H1 (cell line): ENCODE data around the gene RYR3. TPM values are rescaled to one million over a fixed set of nuclear protein-coding genes. Genes with fewer than 3 reads are reported as not detected.

Experiments
- CTCF ChIA-PET: fragments of 300-600 bp; sonication (Branson Sonifier 250); formaldehyde crosslinking; loops from one replicate; lab custom pipeline; 2021; ENCODE audit not compliant: partially characterized antibody; lab: Charles Lee
- POLR2A ChIA-PET: fragments of 300-600 bp; sonication (Branson Sonifier 250); formaldehyde crosslinking; loops from one replicate; lab custom pipeline; 2021; ENCODE audit warnings: inconsistent platforms; ENCODE audit not compliant: partially characterized antibody; lab: Charles Lee
- DNase-seq, 2 experiments: peaks; one replicate each; pipeline versions ENCODE4 v3.0.0 to v3.0.0-alpha.2; 2010 to 2022; ENCODE audit warnings: low spot score in 2 of 2, low read depth in 1 of 2, mixed read lengths in 1 of 2
- FAIRE-seq: peaks from 2 replicates; lab custom pipeline; 2011; peaks lifted over from hg19 to GRCh38; lab: Jason Lieb, UNC
- H2AFZ ChIP-seq: 2 replicates; pipeline ENCODE4 v1.8.1; 2012; ENCODE audit warnings: low read length, inconsistent platforms
- H2AK5ac ChIP-seq: 2 replicates; pipeline ENCODE4 v1.6.1; 2013; ENCODE audit warnings: low read depth, low read length
- H2BK120ac ChIP-seq: replicated peaks from 2 replicates; pipeline ENCODE3; 2013; ENCODE audit warnings: low read depth, low read length, inconsistent platforms
- H2BK12ac ChIP-seq: 2 replicates; pipeline ENCODE4 v1.6.1; 2013; ENCODE audit warnings: low read depth, low read length
- H2BK15ac ChIP-seq: 2 replicates; pipeline ENCODE4 v1.6.1; 2013; ENCODE audit warnings: low read length
- H2BK20ac ChIP-seq: 2 replicates; pipeline ENCODE4 v1.6.1; 2013; ENCODE audit warnings: low read length
- H2BK5ac ChIP-seq: 2 replicates; pipeline ENCODE4 v1.6.1; 2013; ENCODE audit warnings: low read depth, low read length
- H3K14ac ChIP-seq: 2 replicates; pipeline ENCODE4 v1.6.1; 2013; ENCODE audit warnings: inconsistent platforms; ENCODE audit not compliant: insufficient read length
- H3K18ac ChIP-seq: 2 replicates; pipeline ENCODE4 v1.6.1; 2013; ENCODE audit warnings: low read length; ENCODE audit errors: extremely low read depth
- H3K23ac ChIP-seq: 2 replicates; pipeline ENCODE4 v1.6.1; 2013; ENCODE audit warnings: inconsistent platforms; ENCODE audit not compliant: insufficient read length
- H3K23me2 ChIP-seq: 2 replicates; pipeline ENCODE4 v1.6.1; 2013; ENCODE audit warnings: low read depth, low read length
- H3K27ac ChIP-seq: 2 replicates; pipeline ENCODE4 v1.6.1; 2011; ENCODE audit warnings: low read depth, low read length, inconsistent platforms
- H3K27me3 ChIP-seq, 4 experiments: replicated peaks in 1 of 4; 1 replicate in 1 of 4; 2 replicates in 3 of 4; pipeline versions ENCODE4 v1.6.1 to v1.8.1; 2011 to 2013; ENCODE audit warnings: low read length in 3 of 4, mild to moderate bottlenecking in 3 of 4, inconsistent platforms in 2 of 4, mixed read lengths in 2 of 4, moderate library complexity in 1 of 4; ENCODE audit not compliant: control insufficient read depth in 3 of 4, insufficient read depth in 3 of 4; ENCODE audit errors: extremely low read depth in 1 of 4
- H3K36me3 ChIP-seq, 4 experiments: 2 replicates each; pipeline versions ENCODE4 v1.6.1 to v1.8.1; 2011 to 2013; ENCODE audit warnings: mild to moderate bottlenecking in 4 of 4, low read length in 3 of 4, moderate library complexity in 2 of 4, control low read depth in 1 of 4, inconsistent platforms in 1 of 4; ENCODE audit not compliant: insufficient read depth in 4 of 4, control insufficient read depth in 2 of 4
- H3K4ac ChIP-seq: replicated peaks from 2 replicates; pipeline ENCODE3; 2013; ENCODE audit warnings: low read length, low read depth, mixed read lengths, inconsistent platforms; ENCODE audit not compliant: insufficient read length
- H3K4me1 ChIP-seq, 4 experiments: replicated peaks in 1 of 4; 1 replicate in 1 of 4; 2 replicates in 3 of 4; pipeline versions ENCODE4 v1.6.1 to v1.8.1; 2011 to 2013; ENCODE audit warnings: low read length in 3 of 4, inconsistent platforms in 2 of 4, mixed read lengths in 1 of 4; ENCODE audit not compliant: insufficient read depth in 4 of 4, control insufficient read depth in 3 of 4
- H3K4me2 ChIP-seq, 2 experiments: 2 replicates each; pipeline versions ENCODE4 v1.6.1 to v1.8.1; 2011 to 2013; ENCODE audit warnings: low read depth in 2 of 2, low read length in 2 of 2, control low read depth in 1 of 2, inconsistent platforms in 1 of 2, mild to moderate bottlenecking in 1 of 2; ENCODE audit not compliant: insufficient read depth in 1 of 2
- H3K4me3 ChIP-seq, 4 experiments: fragments of 200-600, 300-600 bp in 1 of 4; sonication (generic), shearing (Covaris generic), sonication (Bioruptor Twin) in 1 of 4; 2 replicates each; pipeline versions ENCODE4 v1.5.1 to v1.8.1; 2011 to 2016; ENCODE audit warnings: low read length in 4 of 4, low read depth in 3 of 4, control low read depth in 2 of 4, inconsistent platforms in 2 of 4, mild to moderate bottlenecking in 2 of 4, mixed read lengths in 1 of 4, moderate library complexity in 1 of 4; ENCODE audit not compliant: insufficient read depth in 2 of 4; ENCODE audit errors: extremely low read depth in 1 of 4
- H3K56ac ChIP-seq: replicated peaks from 2 replicates; pipeline ENCODE3; 2013; ENCODE audit warnings: low read depth, mild to moderate bottlenecking, mixed read lengths, low read length, inconsistent platforms; ENCODE audit not compliant: insufficient read length
- H3K79me1 ChIP-seq: 2 replicates; pipeline ENCODE4 v1.6.1; 2013; ENCODE audit warnings: low read depth, low read length, control low read depth
- H3K79me2 ChIP-seq, 2 experiments: 2 replicates each; pipeline versions ENCODE4 v1.6.1 to v1.8.1; 2012 to 2013; ENCODE audit warnings: low read length in 2 of 2, mild to moderate bottlenecking in 2 of 2, inconsistent platforms in 1 of 2; ENCODE audit not compliant: insufficient read depth in 2 of 2, control insufficient read depth in 1 of 2
- H3K9ac ChIP-seq, 4 experiments: replicated peaks in 1 of 4; 1 replicate in 1 of 4; 2 replicates in 3 of 4; pipeline versions ENCODE4 v1.6.1 to v1.8.1; 2011 to 2013; ENCODE audit warnings: low read depth in 3 of 4, low read length in 3 of 4, control low read depth in 2 of 4, mild to moderate bottlenecking in 2 of 4, moderate library complexity in 2 of 4, inconsistent platforms in 1 of 4; ENCODE audit errors: extremely low read depth in 1 of 4
- H3K9me3 ChIP-seq, 2 experiments: 2 replicates each; pipeline versions ENCODE4 v1.6.1 to v1.8.1; 2012 to 2013; ENCODE audit warnings: mild to moderate bottlenecking in 2 of 2, moderate library complexity in 2 of 2, control low read depth in 1 of 2, inconsistent platforms in 1 of 2, low read depth in 1 of 2, low read length in 1 of 2, mixed read lengths in 1 of 2; ENCODE audit not compliant: insufficient read depth in 2 of 2
- H4K20me1 ChIP-seq, 2 experiments: replicated peaks in 1 of 2; 2 replicates each; pipeline versions ENCODE3 to v1.8.1; 2011 to 2013; ENCODE audit warnings: inconsistent platforms in 2 of 2, low read length in 2 of 2, mild to moderate bottlenecking in 1 of 2; ENCODE audit not compliant: insufficient read depth in 2 of 2, control insufficient read depth in 1 of 2
- H4K5ac ChIP-seq: 2 replicates; pipeline ENCODE4 v1.6.1; 2013; ENCODE audit warnings: low read length, low read depth, mixed read lengths, inconsistent platforms; ENCODE audit not compliant: insufficient read length
- H4K8ac ChIP-seq: 2 replicates; pipeline ENCODE4 v1.8.0; 2013; ENCODE audit warnings: mild to moderate bottlenecking, moderate library complexity, low read length, inconsistent platforms; ENCODE audit not compliant: insufficient read depth; ENCODE audit errors: extremely low read depth
- H4K91ac ChIP-seq: replicated peaks from 2 replicates; pipeline ENCODE3; 2013; ENCODE audit warnings: low read length, mixed read lengths, inconsistent platforms; ENCODE audit not compliant: insufficient read length
- CHD2 ChIP-seq: IDR thresholded peaks from 2 replicates; pipeline ENCODE4 v1.6.1; 2012; ENCODE audit warnings: low read length, improper control_type of control experiment
- CREB1 ChIP-seq: IDR thresholded peaks from 2 replicates; pipeline ENCODE4 v1.6.1; 2012; ENCODE audit warnings: inconsistent platforms
- GTF2F1 ChIP-seq: IDR thresholded peaks from 2 replicates; pipeline ENCODE4 v1.6.1; 2012; ENCODE audit warnings: low read depth, low read length, improper control_type of control experiment, borderline replicate concordance
- KDM1A ChIP-seq: fragments of 200-600, 300-600 bp; sonication (generic); IDR thresholded peaks from 2 replicates; pipeline ENCODE4 v1.7.1; 2016; ENCODE audit warnings: mild to moderate bottlenecking, low read length, borderline replicate concordance
- MAFK ChIP-seq: IDR thresholded peaks from 2 replicates; pipeline ENCODE4 v1.6.1; 2012; ENCODE audit warnings: low read depth, mild to moderate bottlenecking, improper control_type of control experiment, low read length
- PHF8 ChIP-seq: fragments of 200-600 bp; sonication (generic); conservative IDR thresholded peaks from 2 replicates; pipeline ENCODE4 v1.7.1; 2012; ENCODE audit warnings: low read depth, mild to moderate bottlenecking, inconsistent platforms, low read length, moderate library complexity
- POU5F1 ChIP-seq: IDR thresholded peaks from 2 replicates; pipeline ENCODE4 v1.6.1; 2011; ENCODE audit warnings: low read depth, mild to moderate bottlenecking, low read length, moderate library complexity
- SIX5 ChIP-seq: IDR thresholded peaks from 2 replicates; pipeline ENCODE4 v1.6.1; 2011; ENCODE audit warnings: mild to moderate bottlenecking, low read depth, low read length
- SP4 ChIP-seq: IDR thresholded peaks from 2 replicates; pipeline ENCODE4 v1.6.1; 2012; ENCODE audit warnings: low read length, inconsistent platforms
- SUZ12 ChIP-seq: fragments of 200-600 bp; sonication (generic); IDR thresholded peaks from 2 replicates; pipeline ENCODE4 v1.6.1; 2012; ENCODE audit warnings: mild to moderate bottlenecking, inconsistent platforms, low read length, moderate library complexity, mixed read lengths
- TCF12 ChIP-seq: IDR thresholded peaks from 2 replicates; pipeline ENCODE4 v1.6.1; 2011; ENCODE audit warnings: low read depth, mild to moderate bottlenecking, low read length
- TEAD4 ChIP-seq: IDR thresholded peaks from 2 replicates; pipeline ENCODE4 v1.6.1; 2012; ENCODE audit warnings: low read depth, low read length, inconsistent platforms, mixed read lengths
- WGBS, 2 experiments: shearing (Covaris generic) in 1 of 2; methylation state at CpG; one replicate each; pipeline versions ENCODE4 v1.1.6 to v1.1.7; 2013 to 2015; ENCODE audit warnings: low lambda C conversion rate in 2 of 2, mixed read lengths in 2 of 2, inconsistent platforms in 1 of 2, low coverage in 1 of 2, missing lambda C conversion rate in 1 of 2; ENCODE audit not compliant: insufficient replicate concordance in 2 of 2, insufficient coverage in 1 of 2, insufficient read length in 1 of 2; ENCODE audit errors: extremely low coverage in 1 of 2, missing lambda C conversion rate in 1 of 2; 5-methylcytosine and 5-hydroxymethylcytosine counted together
- polyA plus RNA-seq, 7 experiments: library from polyadenylated mRNA; depleted of rRNA in 3 of 7; stranded (reverse) in 5 of 7; unstranded in 2 of 7; fragments of >200 nt in 5 of 7; fragments of 200-250 nt in 2 of 7; gene quantifications; 1 replicate in 5 of 7; 2 replicates in 1 of 7; 4 replicates in 1 of 7; pipeline versions ENCODE4 v1.2.1 to v1.2.3, GENCODE V29; 2011 to 2013; ENCODE audit warnings: missing spikeins in 2 of 7, mixed read lengths in 2 of 7
- total RNA-seq: library from RNA; stranded (reverse); fragmentation: NEBNext Ultra II Directional; extraction: Animal tissue kit (Norgen Biotek cat#: 25700); gene quantifications from 2 replicates; pipeline ENCODE4 v1.2.1, GENCODE V29; 2021
- TF ChIP-seq, protein P1 (sequence below): IDR thresholded peaks from 2 replicates; pipeline ENCODE4 v1.6.1; 2012; ENCODE audit warnings: low read length, inconsistent platforms
- TF ChIP-seq, protein P2 (sequence below): IDR thresholded peaks from 2 replicates; pipeline ENCODE4 v1.6.1; 2012; ENCODE audit warnings: inconsistent platforms

RYR3 gene
- total and polyA plus RNA-seq, 2 of the 8 experiments (the other 6 are each of a cell fraction or from before 2014, with no cell fraction given), result 0.33 to 3.4 TPM

DNA sequence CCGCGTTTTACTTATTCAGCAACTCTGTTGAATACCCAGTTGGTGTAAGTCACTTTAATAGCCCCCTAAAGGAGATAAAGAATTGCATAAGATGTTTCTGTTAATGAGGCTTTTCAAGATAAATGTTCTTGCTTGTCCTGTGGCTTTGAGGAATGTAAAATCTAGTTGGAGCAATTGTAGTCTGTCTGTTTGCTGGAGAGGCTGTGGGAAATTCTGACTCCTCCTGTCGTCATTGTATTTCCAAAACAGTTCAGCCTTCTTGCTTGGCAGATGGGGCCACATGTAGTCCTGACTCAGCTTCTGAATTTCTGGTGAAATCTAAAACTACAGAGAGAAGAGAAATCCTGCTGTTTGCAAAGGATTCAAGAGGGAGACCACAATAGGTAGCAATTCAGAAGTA is 114.4 kb downstream of the RYR3 start:
- Histone ChIP-seq H2BK120ac (no peak overlapping the region), H3K23ac (no peak overlapping the region), H2AFZ (no peak overlapping the region), H3K4me3 (no peak overlapping the region), H4K20me1 (no peaks in the 10 kb centered on the region), H4K8ac (no peak overlapping the region), H3K36me3 (no peaks in the 10 kb centered on the region), H3K4me2 (no peak overlapping the region), H3K27ac (no peak overlapping the region), H3K14ac (no peak overlapping the region), H2BK5ac (no peak overlapping the region), H2BK20ac (no peak overlapping the region), H4K91ac (no peak overlapping the region), H3K9me3 (no peaks in the 10 kb centered on the region), H3K79me2 (no peaks in the 10 kb centered on the region), H3K4me1 (no peaks in the 10 kb centered on the region), H3K79me1 (no peaks in the 10 kb centered on the region), H2BK15ac (no peak overlapping the region), H2BK12ac (no peak overlapping the region), H4K5ac (no peak overlapping the region), H3K4ac (no peak overlapping the region), H3K23me2 (no peaks in the 10 kb centered on the region), H3K56ac (no peak overlapping the region), H3K18ac (no peak overlapping the region), H3K27me3 (peaks cover 0 to 1% (median 0%) of the 10 kb centered on the region in 4 experiments; a peak in 1 of 7 replicates), H2AK5ac (no peak overlapping the region), H3K9ac (no peak overlapping the region)
- ChIA-PET POLR2A (no interaction called here), CTCF (interaction anchor here (1.2 kb wide), 1 partner anchor 24 kb away, joined by 3 read pairs; no protein-coding TSS in a partner anchor)
- no peak for DNase-seq
- no peak for FAIRE-seq
- 81% methylated on average over 3 of the region's 3 CpGs; no CpG with 5 or more reads in 1 of the 2 experiments for WGBS, 2 experiments
- TF ChIP-seq, protein P1, sequence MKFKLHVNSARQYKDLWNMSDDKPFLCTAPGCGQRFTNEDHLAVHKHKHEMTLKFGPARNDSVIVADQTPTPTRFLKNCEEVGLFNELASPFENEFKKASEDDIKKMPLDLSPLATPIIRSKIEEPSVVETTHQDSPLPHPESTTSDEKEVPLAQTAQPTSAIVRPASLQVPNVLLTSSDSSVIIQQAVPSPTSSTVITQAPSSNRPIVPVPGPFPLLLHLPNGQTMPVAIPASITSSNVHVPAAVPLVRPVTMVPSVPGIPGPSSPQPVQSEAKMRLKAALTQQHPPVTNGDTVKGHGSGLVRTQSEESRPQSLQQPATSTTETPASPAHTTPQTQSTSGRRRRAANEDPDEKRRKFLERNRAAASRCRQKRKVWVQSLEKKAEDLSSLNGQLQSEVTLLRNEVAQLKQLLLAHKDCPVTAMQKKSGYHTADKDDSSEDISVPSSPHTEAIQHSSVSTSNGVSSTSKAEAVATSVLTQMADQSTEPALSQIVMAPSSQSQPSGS, result no peak
- TF ChIP-seq SIX5, result no peak
- TF ChIP-seq SP4, result no peak
- no peak for TF ChIP-seq CHD2
- TF ChIP-seq CREB1, result no peak
- no peak for TF ChIP-seq TEAD4
- TF ChIP-seq MAFK, result no peak
- TF ChIP-seq KDM1A, result no peak
- TF ChIP-seq POU5F1, result no peak
- no peak for TF ChIP-seq GTF2F1
- no peak for TF ChIP-seq TCF12
- no peak for TF ChIP-seq PHF8
- TF ChIP-seq SUZ12, result no peak
- TF ChIP-seq, protein P2, sequence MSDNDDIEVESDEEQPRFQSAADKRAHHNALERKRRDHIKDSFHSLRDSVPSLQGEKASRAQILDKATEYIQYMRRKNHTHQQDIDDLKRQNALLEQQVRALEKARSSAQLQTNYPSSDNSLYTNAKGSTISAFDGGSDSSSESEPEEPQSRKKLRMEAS, result no peak
